Psoas muscle (tissue), 8 donors: ENCODE measurements around the gene CYP4V2. TPM values are rescaled to one million over a fixed set of nuclear protein-coding genes. Genes with fewer than 3 reads are reported as not detected.

Experiments
- ATAC-seq, 4 donors: fragments of 200-7000 bp; cut with Tn5 transposase; one replicate each; pipeline ENCODE4 v1.9.1; 2020; ENCODE audit warnings: moderate library complexity in 3 of 4, mild to moderate bottlenecking in 2 of 4
- DNase-seq, 2 donors: peaks; one replicate each; pipeline ENCODE4 v3.0.0-alpha.2; 2020
- H3K27ac ChIP-seq: fragments of 200-600 bp; one replicate; pipeline ENCODE4 v1.8.0; 2022
- H3K27me3 ChIP-seq, 3 donors: fragments of 200-600 bp in 1 of 3; one replicate each; pipeline versions ENCODE4 v1.6.1 to v1.8.0; 2013 to 2022; ENCODE audit warnings: low read length in 2 of 3, mild to moderate bottlenecking in 2 of 3, moderate library complexity in 1 of 3; ENCODE audit not compliant: insufficient read depth in 3 of 3
- H3K36me3 ChIP-seq, 2 donors: fragments of 200-600 bp in 1 of 2; one replicate each; pipeline versions ENCODE4 v1.6.1 to v1.8.0; 2013 to 2022; ENCODE audit warnings: low read depth in 1 of 2, mild to moderate bottlenecking in 1 of 2, moderate library complexity in 1 of 2; ENCODE audit not compliant: insufficient read depth in 1 of 2
- H3K4me1 ChIP-seq: fragments of 200-600 bp; one replicate; pipeline ENCODE4 v1.8.0; 2022
- H3K4me3 ChIP-seq: fragments of 200-600 bp; one replicate; pipeline ENCODE4 v1.8.0; 2022; ENCODE audit warnings: mild to moderate bottlenecking
- H3K9me3 ChIP-seq: fragments of 200-600 bp; one replicate; pipeline ENCODE4 v1.8.0; 2022
- WGBS, 3 donors: extraction: QIAGEN DNeasy Blood & Tissue Kit; methylation state at CpG; one replicate each; pipeline versions ENCODE4 v1.1.6 to v1.1.7; 2013; 5-methylcytosine and 5-hydroxymethylcytosine counted together
- intact Hi-C, 2 donors: fragments of 100-400 bp; cut with DNase I; formaldehyde crosslinking; loops; one replicate each; pipeline versions ENCODE4 v1.11.0 to v1.14.2; 2022
- polyA plus RNA-seq, 3 donors: library from polyadenylated mRNA; stranded (reverse); fragments of 200-250 nt; gene quantifications; one replicate each; pipeline ENCODE4 v1.2.3, GENCODE V29; 2013
- total RNA-seq, 4 donors: library from RNA; stranded (reverse); fragmentation: NEBNext Ultra II Directional in 2 of 4; extraction: Animal tissue kit (Norgen Biotek cat#: 25700) in 2 of 4; gene quantifications; one replicate each; pipeline versions ENCODE4 v1.2.1 to v1.2.4, GENCODE V29; 2021 to 2023
- TF ChIP-seq, protein P1 (sequence below): fragments of 200-600 bp; IDR thresholded peaks from one replicate; pipeline ENCODE4 v1.8.0; 2022; ENCODE audit warnings: antibody characterized with exemption
- donor health status: healthy with polysubstance abuse.
- donor health status: DM: no; HTN: no; CAD: no; lungs with moderate emphysema.
- donor health status: Bipolar disorder and iron deficiency.
- donor health status: healthy.
- donor health status: DM: yes; HTN: yes; CAD: no.
- donor health status: DM: no; HTN: no; CAD: no.
- donor health status: DM: no; HTN: no; CAD: no.
- donor health status: DM: yes; HTN: yes; CAD: no.

CYP4V2 gene
- total and polyA plus RNA-seq, 7 donors = 2.6 to 6.8 (median 5.0) TPM

DNA sequence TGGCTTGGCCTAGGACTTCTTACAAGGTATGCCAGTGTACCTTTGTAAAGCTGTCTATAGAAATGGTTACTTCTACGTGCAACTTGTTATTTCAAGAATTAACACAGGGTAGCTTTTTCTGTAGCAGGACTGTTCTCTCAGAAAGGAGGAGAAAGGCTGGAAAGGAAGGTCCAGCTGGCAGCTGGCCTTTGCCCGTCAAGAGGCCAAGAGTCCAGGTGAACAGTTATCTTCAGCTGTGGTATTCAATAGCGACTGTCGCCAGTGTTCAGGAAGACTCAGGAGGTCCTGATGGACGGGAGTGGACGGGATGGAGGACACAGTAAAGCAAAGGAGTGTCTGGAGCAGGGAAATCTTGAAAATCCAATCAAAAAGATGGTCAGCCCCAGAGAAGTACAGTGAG lies 4.7 kb downstream of the CYP4V2 start:
- TF ChIP-seq, protein P1, sequence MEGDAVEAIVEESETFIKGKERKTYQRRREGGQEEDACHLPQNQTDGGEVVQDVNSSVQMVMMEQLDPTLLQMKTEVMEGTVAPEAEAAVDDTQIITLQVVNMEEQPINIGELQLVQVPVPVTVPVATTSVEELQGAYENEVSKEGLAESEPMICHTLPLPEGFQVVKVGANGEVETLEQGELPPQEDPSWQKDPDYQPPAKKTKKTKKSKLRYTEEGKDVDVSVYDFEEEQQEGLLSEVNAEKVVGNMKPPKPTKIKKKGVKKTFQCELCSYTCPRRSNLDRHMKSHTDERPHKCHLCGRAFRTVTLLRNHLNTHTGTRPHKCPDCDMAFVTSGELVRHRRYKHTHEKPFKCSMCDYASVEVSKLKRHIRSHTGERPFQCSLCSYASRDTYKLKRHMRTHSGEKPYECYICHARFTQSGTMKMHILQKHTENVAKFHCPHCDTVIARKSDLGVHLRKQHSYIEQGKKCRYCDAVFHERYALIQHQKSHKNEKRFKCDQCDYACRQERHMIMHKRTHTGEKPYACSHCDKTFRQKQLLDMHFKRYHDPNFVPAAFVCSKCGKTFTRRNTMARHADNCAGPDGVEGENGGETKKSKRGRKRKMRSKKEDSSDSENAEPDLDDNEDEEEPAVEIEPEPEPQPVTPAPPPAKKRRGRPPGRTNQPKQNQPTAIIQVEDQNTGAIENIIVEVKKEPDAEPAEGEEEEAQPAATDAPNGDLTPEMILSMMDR = no peak
- intact Hi-C loops = loop anchor here in 1 of 2 donors (5.0 kb wide), 1 partner anchor 129 kb away; the partner anchor contains the start of gene TLR3
- Histone ChIP-seq H3K27me3 (no peaks in the 10 kb centered on the region), H3K4me3 (no peak overlapping the region), H3K4me1 (peaks cover 21% of the 10 kb centered on the region), H3K36me3 (peaks cover 2 to 42% of the 10 kb centered on the region in 2 donors), H3K9me3 (no peaks in the 10 kb centered on the region), H3K27ac (no peak overlapping the region)
- WGBS, 3 donors = 92 to 95% (median 94%) methylated on average over 6 of the region's 6 CpGs
- ATAC-seq (no peak), DNase-seq (no peak)

DNA sequence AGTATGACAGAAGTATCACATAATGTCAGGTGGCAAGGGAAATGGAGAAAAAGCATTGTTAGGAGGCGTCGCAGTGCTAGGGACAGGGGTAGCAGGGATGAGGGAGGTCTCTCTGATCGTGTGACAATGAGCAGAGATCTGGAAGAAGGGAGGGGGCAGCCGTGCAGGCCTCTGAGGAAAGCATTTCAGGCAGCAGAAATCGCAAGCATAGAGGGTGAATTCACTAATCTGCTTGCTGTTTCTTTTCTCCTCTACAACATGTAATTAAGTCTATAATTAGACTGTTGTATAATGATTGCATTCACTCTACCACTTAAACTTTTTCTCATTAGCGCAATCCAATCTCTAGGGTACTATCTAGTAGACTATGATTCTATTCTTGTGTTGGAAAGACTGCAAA lies 9.1 kb downstream of the CYP4V2 start:
- 72 to 76% (median 74%) methylated on average over 6 of the region's 6 CpGs for WGBS, 3 donors
- no peaks in the 10 kb centered on the region for H3K4me1 ChIP-seq
- ATAC-seq (no peak), DNase-seq (no peak)
- H3K27me3 ChIP-seq = no peaks in the 10 kb centered on the region
- TF ChIP-seq, protein P1 = no peak
- intact Hi-C loops = loop anchor here in 1 of 2 donors (5.0 kb wide), 1 partner anchor 1468 kb away; the partner anchor contains the start of gene CENPU
- H3K27ac ChIP-seq = no peak overlapping the region
- no peak overlapping the region for H3K4me3 ChIP-seq
- H3K36me3 ChIP-seq = peaks cover 2 to 36% of the 10 kb centered on the region in 2 donors
- H3K9me3 ChIP-seq = no peaks in the 10 kb centered on the region

DNA sequence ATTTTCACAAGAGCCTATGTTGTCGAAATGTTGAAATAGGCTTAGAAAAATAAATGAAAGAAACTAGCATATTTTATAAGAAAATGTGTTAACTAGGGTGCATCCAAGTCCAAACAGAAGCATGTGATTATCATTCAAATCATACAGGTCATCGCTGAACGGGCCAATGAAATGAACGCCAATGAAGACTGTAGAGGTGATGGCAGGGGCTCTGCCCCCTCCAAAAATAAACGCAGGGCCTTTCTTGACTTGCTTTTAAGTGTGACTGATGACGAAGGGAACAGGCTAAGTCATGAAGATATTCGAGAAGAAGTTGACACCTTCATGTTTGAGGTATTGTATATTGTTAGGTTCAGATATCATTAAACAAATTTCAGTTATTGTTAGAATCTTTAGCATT lies 9.6 kb downstream of the CYP4V2 start:
- ATAC-seq (no peak), DNase-seq (no peak)
- intact Hi-C loops = loop anchor here in 1 of 2 donors (5.0 kb wide), 1 partner anchor 1469 kb away; the partner anchor contains the start of gene CENPU
- no peak overlapping the region for H3K4me3 ChIP-seq
- no peaks in the 10 kb centered on the region for H3K9me3 ChIP-seq
- no peaks in the 10 kb centered on the region for H3K27me3 ChIP-seq
- TF ChIP-seq, protein P1 = no peak
- H3K36me3 ChIP-seq = peaks cover 2 to 31% of the 10 kb centered on the region in 2 donors
- no peaks in the 10 kb centered on the region for H3K4me1 ChIP-seq
- no peak overlapping the region for H3K27ac ChIP-seq
- WGBS, 3 donors = 67 to 84% (median 67%) methylated on average over 7 of the region's 7 CpGs

DNA sequence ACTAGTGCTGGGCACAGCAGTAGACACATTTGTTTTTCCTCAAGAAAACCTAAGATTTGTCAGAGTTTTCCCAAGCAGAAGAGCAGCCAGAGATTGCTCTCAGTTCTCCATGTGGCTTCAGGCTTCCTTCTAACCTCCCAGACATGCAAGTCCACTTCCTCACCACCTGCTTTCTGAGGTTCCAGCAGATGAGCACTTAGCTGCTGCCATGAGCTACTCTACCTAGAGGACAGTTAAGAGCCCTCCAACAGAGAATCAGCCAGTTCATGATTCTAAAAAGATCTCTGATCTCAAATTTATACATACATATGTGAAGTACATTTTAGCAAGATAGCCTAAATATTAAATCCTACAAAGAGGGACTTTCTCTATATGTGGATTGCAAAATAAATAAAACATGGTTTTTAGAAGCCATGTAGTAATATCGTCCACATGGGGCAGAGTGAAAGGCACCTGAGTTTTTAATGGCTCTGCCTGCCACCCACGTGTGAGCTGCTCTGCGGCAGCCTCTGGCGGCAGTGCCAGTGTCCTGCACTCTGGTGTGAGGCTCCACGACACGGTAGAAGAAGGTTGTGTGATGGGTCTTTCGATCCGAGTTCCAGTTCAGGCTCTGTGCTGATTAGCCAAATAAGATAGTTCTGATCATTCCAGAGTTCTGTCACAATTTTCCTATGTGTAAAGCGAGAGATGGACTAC lies 10.3 kb downstream of the CYP4V2 start:
- DNase-seq (no peak), ATAC-seq (peak; percentile 79 to 96 (median 90))
- Histone ChIP-seq H3K27me3 (no peaks in the 10 kb centered on the region), H3K4me1 (no peaks in the 10 kb centered on the region), H3K9me3 (no peaks in the 10 kb centered on the region), H3K27ac (peak overlapping the region; percentile 13), H3K36me3 (peaks cover 0 to 25% of the 10 kb centered on the region in 2 donors), H3K4me3 (no peak overlapping the region)
- WGBS, 3 donors = 38 to 48% (median 48%) methylated on average over 9 of the region's 9 CpGs
- intact Hi-C loops = loop anchor here in 1 of 2 donors (5.0 kb wide), 1 partner anchor 1469 kb away; the partner anchor contains the start of gene CENPU
- TF ChIP-seq, protein P1 = peak; percentile 68
